GM18909 (cell line): ENCODE results near the gene B2M.
"Not testable (repeated sequence)": the region's sequence is repeated elsewhere in the genome, so short reads cannot be mapped to it uniquely, and the experiment has no call there.

Experiments
- ATAC-seq: cut with Tn5 transposase; IDR thresholded peaks from one replicate; pipeline ENCODE4 v1.9.1; 2021; ENCODE audit warnings: mild to moderate bottlenecking; ENCODE audit not compliant: unreplicated experiment, poor library complexity

Gene B2M

DNA sequence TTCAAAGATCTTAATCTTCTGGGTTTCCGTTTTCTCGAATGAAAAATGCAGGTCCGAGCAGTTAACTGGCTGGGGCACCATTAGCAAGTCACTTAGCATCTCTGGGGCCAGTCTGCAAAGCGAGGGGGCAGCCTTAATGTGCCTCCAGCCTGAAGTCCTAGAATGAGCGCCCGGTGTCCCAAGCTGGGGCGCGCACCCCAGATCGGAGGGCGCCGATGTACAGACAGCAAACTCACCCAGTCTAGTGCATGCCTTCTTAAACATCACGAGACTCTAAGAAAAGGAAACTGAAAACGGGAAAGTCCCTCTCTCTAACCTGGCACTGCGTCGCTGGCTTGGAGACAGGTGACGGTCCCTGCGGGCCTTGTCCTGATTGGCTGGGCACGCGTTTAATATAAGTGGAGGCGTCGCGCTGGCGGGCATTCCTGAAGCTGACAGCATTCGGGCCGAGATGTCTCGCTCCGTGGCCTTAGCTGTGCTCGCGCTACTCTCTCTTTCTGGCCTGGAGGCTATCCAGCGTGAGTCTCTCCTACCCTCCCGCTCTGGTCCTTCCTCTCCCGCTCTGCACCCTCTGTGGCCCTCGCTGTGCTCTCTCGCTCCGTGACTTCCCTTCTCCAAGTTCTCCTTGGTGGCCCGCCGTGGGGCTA is at the start of gene B2M, which contains the start of gene PATL2:
TSS of gene B2M (plus strand) at position 422 of the 647 bp plus-strand sequence. CDS start at position 452, 30 bp downstream.
TSS of gene PATL2 (minus strand) at position 228 of the 647 bp plus-strand sequence. CDS start 34,833 bp downstream, outside the sequence.
- ATAC-seq = peak; percentile 80

GRCh38 chr15:44661576-44661975 is 49.7 kb upstream of the B2M start:
- no peak for ATAC-seq

GRCh38 chr15:44662478-44663409 is 48.6 kb upstream of the B2M start:
- ATAC-seq = peak; percentile 60

GRCh38 chr15:44663410-44664308 is 47.7 kb upstream of the B2M start, which contains the start of gene SPG11:
TSS of gene SPG11 (minus strand) at chr15:44663662. CDS start at chr15:44663647, 15 bp downstream.
- ATAC-seq = peak; percentile 76

DNA sequence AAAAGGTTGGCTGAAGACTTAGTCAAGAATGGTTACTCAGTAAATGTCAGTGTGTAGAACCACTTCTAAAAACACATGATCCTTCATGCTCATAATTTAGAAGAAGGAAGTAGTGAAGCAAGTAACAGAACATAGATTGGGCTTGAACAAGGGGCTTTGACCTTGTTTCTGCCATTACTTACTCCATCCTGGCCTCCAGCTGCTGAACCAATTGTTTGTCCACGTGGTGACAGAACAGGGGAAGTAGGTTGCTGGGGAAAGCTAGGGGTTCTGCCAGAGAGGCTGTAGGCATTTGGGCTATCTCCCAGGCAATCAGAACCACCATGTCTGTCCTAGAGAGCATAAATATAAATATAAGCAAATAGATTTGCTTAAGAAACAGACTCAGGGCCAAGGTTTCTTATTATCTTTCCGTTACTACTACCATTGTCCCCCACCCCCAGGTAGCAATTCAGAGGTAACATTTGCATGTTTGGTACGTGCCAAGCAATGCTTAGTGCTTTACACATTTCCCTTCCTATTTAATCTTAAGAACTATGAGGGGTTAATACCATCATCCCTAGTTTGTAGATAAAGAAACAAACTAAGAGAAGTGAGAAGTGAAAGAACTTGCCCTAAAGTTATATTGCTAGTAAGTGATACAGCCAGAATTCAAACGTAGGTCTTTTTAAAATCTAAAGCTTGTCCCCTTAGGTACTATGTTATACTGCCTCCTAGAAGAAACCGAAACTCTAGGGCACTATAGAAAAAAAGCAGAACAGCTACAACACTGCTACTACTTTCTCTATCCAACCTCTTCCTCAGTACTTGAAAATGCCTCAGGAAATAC is 44.9 kb upstream of the B2M start:
- peak; percentile 20 for ATAC-seq

- ATAC-seq = no peak
Observed at GRCh38 chr15:44667039-44667360, 44.3 kb upstream of the B2M start.

- no peak for ATAC-seq
Observed at GRCh38 chr15:44668921-44669320, 42.4 kb upstream of the B2M start.

- no peak for ATAC-seq
Observed at GRCh38 chr15:44670087-44670950, 41.0 kb upstream of the B2M start.

GRCh38 chr15:44673639-44674038 is 37.7 kb upstream of the B2M start:
- ATAC-seq = no peak

DNA sequence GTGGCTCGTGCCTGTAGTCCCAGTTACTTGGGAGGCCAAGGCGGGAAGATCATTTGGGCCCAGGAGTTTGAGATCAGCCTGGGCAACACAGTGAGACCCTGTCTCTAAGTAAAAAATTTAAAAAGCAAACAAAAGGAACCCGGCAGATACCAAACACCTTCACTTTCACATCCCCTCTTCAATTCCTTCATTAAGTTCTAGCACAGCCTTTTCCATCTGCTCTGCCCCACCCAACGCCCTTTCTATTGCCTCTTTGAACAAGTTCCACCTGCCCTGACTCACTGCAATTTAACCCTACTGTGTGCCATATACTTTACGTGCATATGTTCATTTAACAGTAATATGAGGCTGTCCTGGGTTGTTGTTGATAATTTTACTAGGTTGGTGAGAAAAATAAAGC is 35.4 kb upstream of the B2M start:
- ATAC-seq = no peak

DNA sequence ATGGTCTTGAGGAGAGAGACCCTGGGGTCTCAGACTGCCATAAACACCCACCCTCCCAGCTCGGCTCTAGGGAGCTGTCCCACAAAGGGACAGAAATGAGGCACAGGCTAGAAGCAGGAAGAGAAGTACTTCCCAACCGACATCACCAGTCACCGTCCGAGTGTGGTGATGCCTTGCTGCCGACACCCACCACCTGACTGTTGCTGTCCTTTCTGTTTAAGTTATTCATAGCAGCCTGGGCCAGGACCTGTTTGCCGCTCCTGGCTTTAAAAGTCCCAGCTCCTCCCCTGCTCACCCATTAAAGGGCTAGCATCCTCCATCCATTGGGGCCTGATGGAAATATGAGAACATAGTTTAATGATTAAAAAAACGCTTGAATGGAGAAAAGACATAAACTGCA is 34.6 kb upstream of the B2M start:
- ATAC-seq = no peak

GRCh38 chr15:44682211-44682610 is 29.1 kb upstream of the B2M start:
- no peak for ATAC-seq

- not testable (repeated sequence) for ATAC-seq
Observed at GRCh38 chr15:44682809-44683682, 28.3 kb upstream of the B2M start.

DNA sequence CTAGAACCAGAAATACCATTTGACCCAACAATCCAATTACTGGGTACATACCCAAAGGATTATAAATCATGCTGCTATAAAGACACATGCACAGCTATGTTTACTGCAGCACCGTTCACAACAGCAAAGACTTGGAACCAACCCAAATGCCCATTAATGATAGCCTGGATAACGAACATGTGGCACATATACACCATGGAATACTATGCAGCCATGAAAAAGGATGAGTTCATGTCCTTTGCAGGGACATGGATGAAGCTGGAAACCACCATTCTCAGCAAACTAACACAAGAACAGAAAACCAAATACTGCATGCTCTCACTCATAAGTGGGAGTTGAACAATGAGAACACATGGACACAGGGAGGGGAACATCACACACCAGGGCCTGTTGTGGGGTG is 22.0 kb upstream of the B2M start:
- ATAC-seq = not testable (repeated sequence)

DNA sequence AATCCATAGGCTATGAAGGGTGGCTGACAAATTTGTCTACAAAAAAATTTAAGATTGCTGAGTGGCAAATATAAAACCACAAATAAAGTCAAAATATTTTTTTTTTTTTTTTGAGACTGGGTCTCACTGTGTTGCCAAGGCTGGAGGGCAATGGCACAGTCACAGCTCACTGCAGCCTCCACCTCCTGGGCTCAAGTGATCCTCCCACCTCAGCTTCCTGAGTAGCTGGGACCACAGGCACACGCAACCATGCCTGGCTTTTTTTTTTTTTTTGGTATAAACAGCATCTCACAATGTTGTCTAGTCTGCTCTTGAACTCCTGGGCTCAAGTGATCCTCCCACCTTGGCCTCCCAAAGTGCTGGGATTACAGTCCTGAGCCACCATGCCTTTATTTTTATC is 21.1 kb upstream of the B2M start:
- ATAC-seq = not testable (repeated sequence)

- no peak for ATAC-seq
Observed at GRCh38 chr15:44692659-44693058, 18.7 kb upstream of the B2M start.

GRCh38 chr15:44694416-44694815 is 16.9 kb upstream of the B2M start:
- no peak for ATAC-seq

- no peak for ATAC-seq
Observed at GRCh38 chr15:44695294-44695693, 16.0 kb upstream of the B2M start.
